Ovary (tissue), 3 donors: ENCODE measurements around the gene PAX8.

ENCODE experiments used
- POLR2A ChIP-seq: fragments of 450-650 bp; IDR thresholded peaks from one replicate; pipeline ENCODE4 v1.6.1; 2017; ENCODE audit warnings: antibody characterized with exemption, mild to moderate bottlenecking, moderate library complexity
- TF ChIP-seq, protein P1 (sequence below), 3 donors: fragments of 450-650 bp in 2 of 3; fragments of 200-600 bp in 1 of 3; IDR thresholded peaks; one replicate each; pipeline versions ENCODE4 v1.5.1 to v1.8.0; 2016 to 2022; ENCODE audit warnings: antibody characterized with exemption in 3 of 3, mild to moderate bottlenecking in 1 of 3
- donor health status: DM: no; HTN: no; CAD: no.

DNA sequence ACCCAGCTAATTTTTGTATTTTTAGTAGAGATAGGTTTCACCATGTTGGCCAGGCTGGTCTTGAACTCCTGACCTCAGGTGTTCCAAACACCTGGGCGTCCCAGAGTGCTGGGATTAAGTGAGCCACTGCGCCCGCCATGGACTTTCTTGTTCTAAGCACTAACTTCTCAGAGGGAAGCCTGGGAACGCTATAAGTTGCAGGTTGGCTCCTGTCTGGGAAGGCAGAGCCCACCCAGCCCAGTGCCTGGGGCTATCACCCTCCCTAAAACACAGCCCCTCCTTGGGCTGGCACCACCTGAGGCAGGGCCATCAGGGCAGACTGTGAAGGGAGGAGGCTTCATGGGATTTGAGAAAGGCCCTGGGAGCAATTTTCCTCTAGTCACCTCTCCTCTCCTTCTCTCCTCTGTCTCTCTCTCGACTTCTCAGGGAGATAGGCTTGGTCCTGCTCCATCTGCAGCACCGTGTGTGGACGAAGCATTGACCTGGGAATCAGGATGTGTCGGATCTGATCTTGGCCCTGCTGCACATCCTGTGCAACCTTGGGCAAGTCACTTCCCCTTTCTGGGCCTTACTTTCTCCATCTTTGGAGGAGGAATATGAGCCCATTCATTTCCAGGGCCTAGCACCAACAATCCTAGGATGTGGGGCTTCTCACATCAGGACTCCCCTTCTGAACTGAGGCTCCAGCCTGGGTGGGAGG, 94.0 kb downstream of the PAX8 start:
- no peak for TF ChIP-seq POLR2A
- TF ChIP-seq, protein P1, sequence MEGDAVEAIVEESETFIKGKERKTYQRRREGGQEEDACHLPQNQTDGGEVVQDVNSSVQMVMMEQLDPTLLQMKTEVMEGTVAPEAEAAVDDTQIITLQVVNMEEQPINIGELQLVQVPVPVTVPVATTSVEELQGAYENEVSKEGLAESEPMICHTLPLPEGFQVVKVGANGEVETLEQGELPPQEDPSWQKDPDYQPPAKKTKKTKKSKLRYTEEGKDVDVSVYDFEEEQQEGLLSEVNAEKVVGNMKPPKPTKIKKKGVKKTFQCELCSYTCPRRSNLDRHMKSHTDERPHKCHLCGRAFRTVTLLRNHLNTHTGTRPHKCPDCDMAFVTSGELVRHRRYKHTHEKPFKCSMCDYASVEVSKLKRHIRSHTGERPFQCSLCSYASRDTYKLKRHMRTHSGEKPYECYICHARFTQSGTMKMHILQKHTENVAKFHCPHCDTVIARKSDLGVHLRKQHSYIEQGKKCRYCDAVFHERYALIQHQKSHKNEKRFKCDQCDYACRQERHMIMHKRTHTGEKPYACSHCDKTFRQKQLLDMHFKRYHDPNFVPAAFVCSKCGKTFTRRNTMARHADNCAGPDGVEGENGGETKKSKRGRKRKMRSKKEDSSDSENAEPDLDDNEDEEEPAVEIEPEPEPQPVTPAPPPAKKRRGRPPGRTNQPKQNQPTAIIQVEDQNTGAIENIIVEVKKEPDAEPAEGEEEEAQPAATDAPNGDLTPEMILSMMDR (IDR thresholded peaks at IDR 0.05), result no peak
